Neural crest cell (in vitro differentiated cells): Measurements from ENCODE around the gene FAM174B. TPM values are rescaled to one million over a fixed set of nuclear protein-coding genes. Genes with fewer than 3 reads are reported as not detected.

Source experiments
- DNase-seq: peaks from one replicate; pipeline ENCODE4 v3.0.0; 2021; ENCODE audit warnings: low read depth, mixed read lengths, low spot score
- H3K27ac Mint-ChIP-seq: one replicate; pipeline ENCODE4 v1.8.0; 2021; ENCODE audit warnings: mild to moderate bottlenecking, mixed read lengths; ENCODE audit not compliant: unreplicated experiment
- H3K27me3 Mint-ChIP-seq: 2 replicates; pipeline ENCODE4 v1.8.0; 2021; ENCODE audit warnings: low read depth, mild to moderate bottlenecking, mixed read lengths
- H3K36me3 Mint-ChIP-seq: 2 replicates; pipeline ENCODE4 v1.8.0; 2021; ENCODE audit warnings: low read depth, mild to moderate bottlenecking, mixed read lengths
- H3K4me1 Mint-ChIP-seq: 2 replicates; pipeline ENCODE4 v1.8.0; 2021; ENCODE audit warnings: mixed read lengths
- H3K4me3 Mint-ChIP-seq: one replicate; pipeline ENCODE4 v1.8.0; 2021; ENCODE audit warnings: mild to moderate bottlenecking, mixed read lengths
- H3K9me3 Mint-ChIP-seq: 2 replicates; pipeline ENCODE4 v1.8.0; 2021; ENCODE audit warnings: mixed read lengths
- total RNA-seq: library from RNA; stranded (reverse); gene quantifications from 2 replicates; pipeline ENCODE4 v1.2.1, GENCODE V29; 2021
- TF ChIP-seq, protein P1 (sequence below): fragments of 200-600 bp; sonication (generic); conservative IDR thresholded peaks from 2 replicates; pipeline ENCODE4 v1.5.0; 2021; ENCODE audit warnings: antibody characterized with exemption, mild to moderate bottlenecking

Gene FAM174B
- total RNA-seq, 1 donor from 2014 or later, result 12.1 TPM

DNA sequence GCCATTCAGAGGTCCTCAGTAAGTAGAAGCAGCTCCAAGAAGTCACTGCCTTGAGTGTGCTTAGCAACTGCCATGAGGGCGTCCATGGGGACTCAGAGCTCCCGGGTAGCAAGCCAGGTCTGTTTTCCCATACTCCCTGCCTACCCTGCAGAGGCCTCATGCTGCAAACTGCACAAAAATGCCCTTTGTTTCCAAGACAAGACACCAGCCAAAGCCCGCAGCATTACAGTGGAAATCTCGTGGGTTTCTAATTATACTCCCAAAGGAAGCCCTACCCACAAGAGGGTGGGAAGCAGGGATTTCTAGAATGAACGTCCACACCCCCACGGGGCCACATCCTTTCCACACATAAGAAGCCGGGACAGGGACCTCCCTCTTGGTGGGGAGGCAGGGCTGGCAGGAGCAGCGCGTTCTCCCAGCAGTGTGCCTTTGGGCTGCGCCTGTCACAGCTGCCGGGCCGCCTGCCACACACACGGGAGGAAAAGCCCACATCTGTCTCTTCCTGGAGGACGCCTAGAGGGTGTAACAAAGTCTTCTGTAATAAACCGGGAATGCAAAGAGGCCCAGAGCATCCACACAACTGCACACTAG is 31.1 kb downstream of the FAM174B start:
- peak overlapping the region; percentile 26 for H3K4me3 Mint-ChIP-seq
- no peaks in the 10 kb centered on the region for H3K9me3 Mint-ChIP-seq
- TF ChIP-seq, protein P1, sequence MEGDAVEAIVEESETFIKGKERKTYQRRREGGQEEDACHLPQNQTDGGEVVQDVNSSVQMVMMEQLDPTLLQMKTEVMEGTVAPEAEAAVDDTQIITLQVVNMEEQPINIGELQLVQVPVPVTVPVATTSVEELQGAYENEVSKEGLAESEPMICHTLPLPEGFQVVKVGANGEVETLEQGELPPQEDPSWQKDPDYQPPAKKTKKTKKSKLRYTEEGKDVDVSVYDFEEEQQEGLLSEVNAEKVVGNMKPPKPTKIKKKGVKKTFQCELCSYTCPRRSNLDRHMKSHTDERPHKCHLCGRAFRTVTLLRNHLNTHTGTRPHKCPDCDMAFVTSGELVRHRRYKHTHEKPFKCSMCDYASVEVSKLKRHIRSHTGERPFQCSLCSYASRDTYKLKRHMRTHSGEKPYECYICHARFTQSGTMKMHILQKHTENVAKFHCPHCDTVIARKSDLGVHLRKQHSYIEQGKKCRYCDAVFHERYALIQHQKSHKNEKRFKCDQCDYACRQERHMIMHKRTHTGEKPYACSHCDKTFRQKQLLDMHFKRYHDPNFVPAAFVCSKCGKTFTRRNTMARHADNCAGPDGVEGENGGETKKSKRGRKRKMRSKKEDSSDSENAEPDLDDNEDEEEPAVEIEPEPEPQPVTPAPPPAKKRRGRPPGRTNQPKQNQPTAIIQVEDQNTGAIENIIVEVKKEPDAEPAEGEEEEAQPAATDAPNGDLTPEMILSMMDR, result no peak
- DNase-seq, result no peak
- peaks cover 32% of the 10 kb centered on the region for H3K4me1 Mint-ChIP-seq
- peak overlapping the region; percentile 58 for H3K27ac Mint-ChIP-seq
- H3K36me3 Mint-ChIP-seq, result no peaks in the 10 kb centered on the region
- no peaks in the 10 kb centered on the region for H3K27me3 Mint-ChIP-seq

DNA sequence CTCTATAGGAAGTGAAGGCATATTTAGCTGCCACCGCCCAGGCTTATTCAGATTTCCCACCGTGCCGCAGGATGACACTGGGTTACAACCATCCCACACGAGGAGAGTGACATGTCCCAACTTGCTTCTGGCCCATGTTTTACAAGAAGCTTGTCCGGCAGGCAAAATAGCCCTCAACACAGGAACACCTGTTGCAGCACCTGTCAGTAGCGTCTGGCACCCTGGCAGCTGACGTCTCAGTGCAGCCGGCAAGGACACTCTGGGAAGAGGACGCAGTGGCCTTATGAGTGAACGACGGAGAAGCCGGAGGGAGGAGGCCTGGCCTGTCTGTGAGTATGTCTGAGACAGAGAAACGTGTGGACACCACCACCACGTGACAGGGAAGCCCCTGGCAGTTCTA is 32.1 kb downstream of the FAM174B start:
- Mint-ChIP-seq H3K9me3 (no peaks in the 10 kb centered on the region), H3K27ac (no peak overlapping the region), H3K36me3 (no peaks in the 10 kb centered on the region), H3K27me3 (no peaks in the 10 kb centered on the region), H3K4me1 (peaks cover 31% of the 10 kb centered on the region), H3K4me3 (peak overlapping the region; percentile 51)
- TF ChIP-seq, protein P1, result no peak
- no peak for DNase-seq

DNA sequence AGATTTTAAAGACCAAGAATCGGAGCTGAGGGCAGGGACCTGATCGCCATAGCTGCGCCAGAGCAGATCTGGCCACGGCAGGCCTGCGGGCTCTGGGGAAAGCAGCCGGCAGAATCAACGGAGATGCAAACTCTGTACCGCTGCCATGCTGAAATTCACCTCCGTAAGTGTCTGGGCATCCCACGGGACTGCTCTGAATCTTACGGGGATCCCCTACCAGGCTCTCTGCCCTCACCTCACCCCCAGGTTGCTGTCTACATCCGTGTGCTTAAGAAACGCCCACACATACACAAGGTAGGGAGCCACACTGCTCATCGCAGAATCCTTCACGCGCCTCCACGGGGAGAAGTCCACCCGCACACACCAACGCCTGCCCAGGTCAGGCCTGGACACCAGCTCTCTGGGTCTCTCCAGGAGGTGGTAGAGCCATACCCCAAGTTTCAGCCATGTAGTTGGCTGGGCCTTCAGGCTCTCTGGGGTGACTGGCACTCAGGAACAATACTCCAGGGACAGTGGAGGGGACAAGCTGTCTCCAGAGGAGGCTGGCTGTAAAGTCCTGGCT is 33.5 kb downstream of the FAM174B start:
- Mint-ChIP-seq H3K9me3 (no peaks in the 10 kb centered on the region), H3K4me1 (peaks cover 31% of the 10 kb centered on the region), H3K36me3 (no peaks in the 10 kb centered on the region), H3K4me3 (no peak overlapping the region), H3K27ac (no peak overlapping the region), H3K27me3 (no peaks in the 10 kb centered on the region)
- DNase-seq, result no peak
- TF ChIP-seq, protein P1, result no peak

DNA sequence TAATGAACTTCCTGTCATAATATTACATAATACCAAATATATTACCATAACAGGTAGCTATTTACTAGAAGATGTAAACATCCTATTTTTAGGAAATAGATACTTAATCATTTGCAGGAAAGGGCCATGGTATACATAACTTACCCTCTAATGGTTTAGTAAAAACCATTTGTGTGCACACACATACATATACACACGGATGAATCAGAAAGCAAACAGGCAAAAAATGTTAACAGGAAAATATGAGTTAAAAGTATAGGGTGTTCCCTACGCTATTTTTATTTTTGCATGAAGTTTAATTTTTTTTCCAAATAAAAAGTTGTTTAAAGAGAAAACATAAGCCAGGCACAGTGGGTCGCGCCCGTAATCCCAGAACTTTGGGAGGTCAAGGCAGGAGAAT is 34.6 kb downstream of the FAM174B start:
- H3K27ac Mint-ChIP-seq, result no peak overlapping the region
- TF ChIP-seq, protein P1, result no peak
- no peaks in the 10 kb centered on the region for H3K9me3 Mint-ChIP-seq
- H3K27me3 Mint-ChIP-seq, result no peaks in the 10 kb centered on the region
- peaks cover 33% of the 10 kb centered on the region for H3K4me1 Mint-ChIP-seq
- no peak overlapping the region for H3K4me3 Mint-ChIP-seq
- no peaks in the 10 kb centered on the region for H3K36me3 Mint-ChIP-seq
- no peak for DNase-seq

DNA sequence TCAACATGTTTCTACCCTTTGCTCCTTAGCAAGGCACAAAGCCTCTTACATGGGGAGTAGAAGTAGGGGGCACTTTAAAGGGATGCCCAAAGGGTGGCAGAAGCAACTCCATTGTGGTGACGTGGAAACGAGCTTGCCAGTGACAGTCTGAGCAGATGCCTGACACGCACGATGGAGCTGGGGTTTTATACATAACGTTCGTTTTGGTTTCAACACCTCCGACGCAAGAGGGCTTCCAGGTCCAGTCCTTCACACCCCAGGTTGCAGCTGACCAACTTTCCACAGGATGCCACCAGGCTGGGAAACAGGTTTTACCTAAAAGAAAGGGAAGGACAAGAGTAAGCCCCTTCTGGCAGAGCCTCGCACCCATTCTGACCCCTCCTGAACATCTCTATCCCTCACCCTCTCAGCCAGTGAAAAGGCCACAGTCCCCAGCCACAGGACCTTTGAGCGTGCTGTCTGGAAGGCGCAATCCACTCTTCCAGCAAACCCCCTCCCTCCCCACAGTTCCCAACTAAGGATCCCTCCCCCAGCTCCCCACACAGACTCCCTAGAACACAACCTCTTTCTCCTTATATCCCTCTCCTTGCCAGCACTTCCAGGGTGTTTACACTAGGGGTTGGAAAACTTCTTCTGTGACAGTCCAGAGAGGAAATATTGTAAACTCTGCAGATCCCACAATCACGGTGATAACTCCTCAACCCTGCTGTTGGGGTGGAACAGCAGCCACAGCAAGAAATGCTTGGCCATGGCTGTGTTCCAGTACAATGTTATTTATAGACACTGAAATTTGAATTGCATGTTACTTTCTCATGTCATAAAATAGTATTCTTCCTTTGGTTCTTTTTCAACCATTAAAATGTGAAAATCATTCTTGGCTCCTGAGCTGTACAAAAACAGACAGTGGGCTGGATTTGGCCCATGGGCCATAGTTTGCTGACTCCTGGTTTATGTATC is 36.2 kb downstream of the FAM174B start:
- Mint-ChIP-seq H3K9me3 (no peaks in the 10 kb centered on the region), H3K4me1 (peaks cover 23% of the 10 kb centered on the region), H3K4me3 (no peak overlapping the region), H3K27me3 (no peaks in the 10 kb centered on the region), H3K27ac (peak overlapping the region; percentile 48), H3K36me3 (no peaks in the 10 kb centered on the region)
- no peak for DNase-seq
- TF ChIP-seq, protein P1, result no peak
